H1 (cell line): ENCODE data around the gene CD164L2. TPM values are rescaled to one million over a fixed set of nuclear protein-coding genes. Genes with fewer than 3 reads are reported as not detected.

Experiments used
- CTCF ChIA-PET: fragments of 300-600 bp; sonication (Branson Sonifier 250); formaldehyde crosslinking; loops from one replicate; lab custom pipeline; 2021; ENCODE audit not compliant: partially characterized antibody; lab: Charles Lee
- POLR2A ChIA-PET: fragments of 300-600 bp; sonication (Branson Sonifier 250); formaldehyde crosslinking; loops from one replicate; lab custom pipeline; 2021; ENCODE audit warnings: inconsistent platforms; ENCODE audit not compliant: partially characterized antibody; lab: Charles Lee
- DNase-seq, 2 experiments: peaks; one replicate each; pipeline versions ENCODE4 v3.0.0 to v3.0.0-alpha.2; 2010 to 2022; ENCODE audit warnings: low spot score in 2 of 2, low read depth in 1 of 2, mixed read lengths in 1 of 2
- FAIRE-seq: peaks from 2 replicates; lab custom pipeline; 2011; peaks lifted over from hg19 to GRCh38; lab: Jason Lieb, UNC
- H2AFZ ChIP-seq: 2 replicates; pipeline ENCODE4 v1.8.1; 2012; ENCODE audit warnings: low read length, inconsistent platforms
- H2AK5ac ChIP-seq: 2 replicates; pipeline ENCODE4 v1.6.1; 2013; ENCODE audit warnings: low read depth, low read length
- H2BK120ac ChIP-seq: replicated peaks from 2 replicates; pipeline ENCODE3; 2013; ENCODE audit warnings: low read depth, low read length, inconsistent platforms
- H2BK12ac ChIP-seq: 2 replicates; pipeline ENCODE4 v1.6.1; 2013; ENCODE audit warnings: low read depth, low read length
- H2BK15ac ChIP-seq: 2 replicates; pipeline ENCODE4 v1.6.1; 2013; ENCODE audit warnings: low read length
- H2BK20ac ChIP-seq: 2 replicates; pipeline ENCODE4 v1.6.1; 2013; ENCODE audit warnings: low read length
- H2BK5ac ChIP-seq: 2 replicates; pipeline ENCODE4 v1.6.1; 2013; ENCODE audit warnings: low read depth, low read length
- H3K14ac ChIP-seq: 2 replicates; pipeline ENCODE4 v1.6.1; 2013; ENCODE audit warnings: inconsistent platforms; ENCODE audit not compliant: insufficient read length
- H3K18ac ChIP-seq: 2 replicates; pipeline ENCODE4 v1.6.1; 2013; ENCODE audit warnings: low read length; ENCODE audit errors: extremely low read depth
- H3K23ac ChIP-seq: 2 replicates; pipeline ENCODE4 v1.6.1; 2013; ENCODE audit warnings: inconsistent platforms; ENCODE audit not compliant: insufficient read length
- H3K23me2 ChIP-seq: 2 replicates; pipeline ENCODE4 v1.6.1; 2013; ENCODE audit warnings: low read depth, low read length
- H3K27ac ChIP-seq: 2 replicates; pipeline ENCODE4 v1.6.1; 2011; ENCODE audit warnings: low read depth, low read length, inconsistent platforms
- H3K27me3 ChIP-seq, 4 experiments: replicated peaks in 1 of 4; 1 replicate in 1 of 4; 2 replicates in 3 of 4; pipeline versions ENCODE4 v1.6.1 to v1.8.1; 2011 to 2013; ENCODE audit warnings: low read length in 3 of 4, mild to moderate bottlenecking in 3 of 4, inconsistent platforms in 2 of 4, mixed read lengths in 2 of 4, moderate library complexity in 1 of 4; ENCODE audit not compliant: control insufficient read depth in 3 of 4, insufficient read depth in 3 of 4; ENCODE audit errors: extremely low read depth in 1 of 4
- H3K36me3 ChIP-seq, 4 experiments: 2 replicates each; pipeline versions ENCODE4 v1.6.1 to v1.8.1; 2011 to 2013; ENCODE audit warnings: mild to moderate bottlenecking in 4 of 4, low read length in 3 of 4, moderate library complexity in 2 of 4, control low read depth in 1 of 4, inconsistent platforms in 1 of 4; ENCODE audit not compliant: insufficient read depth in 4 of 4, control insufficient read depth in 2 of 4
- H3K4ac ChIP-seq: replicated peaks from 2 replicates; pipeline ENCODE3; 2013; ENCODE audit warnings: low read length, low read depth, mixed read lengths, inconsistent platforms; ENCODE audit not compliant: insufficient read length
- H3K4me1 ChIP-seq, 4 experiments: replicated peaks in 1 of 4; 1 replicate in 1 of 4; 2 replicates in 3 of 4; pipeline versions ENCODE4 v1.6.1 to v1.8.1; 2011 to 2013; ENCODE audit warnings: low read length in 3 of 4, inconsistent platforms in 2 of 4, mixed read lengths in 1 of 4; ENCODE audit not compliant: insufficient read depth in 4 of 4, control insufficient read depth in 3 of 4
- H3K4me2 ChIP-seq, 2 experiments: 2 replicates each; pipeline versions ENCODE4 v1.6.1 to v1.8.1; 2011 to 2013; ENCODE audit warnings: low read depth in 2 of 2, low read length in 2 of 2, control low read depth in 1 of 2, inconsistent platforms in 1 of 2, mild to moderate bottlenecking in 1 of 2; ENCODE audit not compliant: insufficient read depth in 1 of 2
- H3K4me3 ChIP-seq, 4 experiments: fragments of 200-600, 300-600 bp in 1 of 4; sonication (generic), shearing (Covaris generic), sonication (Bioruptor Twin) in 1 of 4; 2 replicates each; pipeline versions ENCODE4 v1.5.1 to v1.8.1; 2011 to 2016; ENCODE audit warnings: low read length in 4 of 4, low read depth in 3 of 4, control low read depth in 2 of 4, inconsistent platforms in 2 of 4, mild to moderate bottlenecking in 2 of 4, mixed read lengths in 1 of 4, moderate library complexity in 1 of 4; ENCODE audit not compliant: insufficient read depth in 2 of 4; ENCODE audit errors: extremely low read depth in 1 of 4
- H3K56ac ChIP-seq: replicated peaks from 2 replicates; pipeline ENCODE3; 2013; ENCODE audit warnings: low read depth, mild to moderate bottlenecking, mixed read lengths, low read length, inconsistent platforms; ENCODE audit not compliant: insufficient read length
- H3K79me1 ChIP-seq: 2 replicates; pipeline ENCODE4 v1.6.1; 2013; ENCODE audit warnings: low read depth, low read length, control low read depth
- H3K79me2 ChIP-seq, 2 experiments: 2 replicates each; pipeline versions ENCODE4 v1.6.1 to v1.8.1; 2012 to 2013; ENCODE audit warnings: low read length in 2 of 2, mild to moderate bottlenecking in 2 of 2, inconsistent platforms in 1 of 2; ENCODE audit not compliant: insufficient read depth in 2 of 2, control insufficient read depth in 1 of 2
- H3K9ac ChIP-seq, 4 experiments: replicated peaks in 1 of 4; 1 replicate in 1 of 4; 2 replicates in 3 of 4; pipeline versions ENCODE4 v1.6.1 to v1.8.1; 2011 to 2013; ENCODE audit warnings: low read depth in 3 of 4, low read length in 3 of 4, control low read depth in 2 of 4, mild to moderate bottlenecking in 2 of 4, moderate library complexity in 2 of 4, inconsistent platforms in 1 of 4; ENCODE audit errors: extremely low read depth in 1 of 4
- H3K9me3 ChIP-seq, 2 experiments: 2 replicates each; pipeline versions ENCODE4 v1.6.1 to v1.8.1; 2012 to 2013; ENCODE audit warnings: mild to moderate bottlenecking in 2 of 2, moderate library complexity in 2 of 2, control low read depth in 1 of 2, inconsistent platforms in 1 of 2, low read depth in 1 of 2, low read length in 1 of 2, mixed read lengths in 1 of 2; ENCODE audit not compliant: insufficient read depth in 2 of 2
- H4K20me1 ChIP-seq, 2 experiments: replicated peaks in 1 of 2; 2 replicates each; pipeline versions ENCODE3 to v1.8.1; 2011 to 2013; ENCODE audit warnings: inconsistent platforms in 2 of 2, low read length in 2 of 2, mild to moderate bottlenecking in 1 of 2; ENCODE audit not compliant: insufficient read depth in 2 of 2, control insufficient read depth in 1 of 2
- H4K5ac ChIP-seq: 2 replicates; pipeline ENCODE4 v1.6.1; 2013; ENCODE audit warnings: low read length, low read depth, mixed read lengths, inconsistent platforms; ENCODE audit not compliant: insufficient read length
- H4K8ac ChIP-seq: 2 replicates; pipeline ENCODE4 v1.8.0; 2013; ENCODE audit warnings: mild to moderate bottlenecking, moderate library complexity, low read length, inconsistent platforms; ENCODE audit not compliant: insufficient read depth; ENCODE audit errors: extremely low read depth
- H4K91ac ChIP-seq: replicated peaks from 2 replicates; pipeline ENCODE3; 2013; ENCODE audit warnings: low read length, mixed read lengths, inconsistent platforms; ENCODE audit not compliant: insufficient read length
- BRCA1 ChIP-seq: IDR thresholded peaks from 2 replicates; pipeline ENCODE4 v1.6.1; 2012; ENCODE audit warnings: low read depth, low read length, improper control_type of control experiment
- CBX8 ChIP-seq: fragments of 300-800, 300-1000 bp; sonication (generic); IDR thresholded peaks from 2 replicates; pipeline ENCODE4 v1.7.1; 2016; ENCODE audit warnings: low read depth, low read length, borderline replicate concordance
- CHD1 ChIP-seq: IDR thresholded peaks from 2 replicates; pipeline ENCODE4 v1.6.1; 2012; ENCODE audit warnings: low read depth, low read length, improper control_type of control experiment
- EP300 ChIP-seq, 2 experiments: IDR thresholded peaks; 1 replicate in 1 of 2; 2 replicates in 1 of 2; pipeline ENCODE4 v1.6.1; 2011 to 2012; ENCODE audit warnings: low read depth in 2 of 2, low read length in 2 of 2, mild to moderate bottlenecking in 2 of 2, borderline replicate concordance in 1 of 2, inconsistent platforms in 1 of 2, moderate library complexity in 1 of 2
- KDM4A ChIP-seq: IDR thresholded peaks from one replicate; pipeline ENCODE4 v1.7.1; 2012; ENCODE audit warnings: low read depth, mild to moderate bottlenecking, moderate library complexity, low read length, inconsistent platforms; ENCODE audit not compliant: severe bottlenecking
- NANOG ChIP-seq: IDR thresholded peaks from 2 replicates; pipeline ENCODE4 v1.6.1; 2011; ENCODE audit warnings: low read length, low read depth, mild to moderate bottlenecking, inconsistent platforms; ENCODE audit not compliant: insufficient read depth, poor library complexity, severe bottlenecking
- POLR2AphosphoS5 ChIP-seq: IDR thresholded peaks from 2 replicates; pipeline ENCODE4 v1.6.1; 2011; ENCODE audit warnings: low read depth, low read length
- RAD21 ChIP-seq, 2 experiments: IDR thresholded peaks in 1 of 2; conservative IDR thresholded peaks in 1 of 2; 2 replicates each; pipeline ENCODE4 v1.6.1; 2011; ENCODE audit warnings: low read depth in 2 of 2, low read length in 2 of 2, improper control_type of control experiment in 1 of 2, inconsistent platforms in 1 of 2, mild to moderate bottlenecking in 1 of 2, moderate library complexity in 1 of 2
- TAF7 ChIP-seq: optimal IDR thresholded peaks from 2 replicates; pipeline ENCODE3; 2011; ENCODE audit warnings: low read depth, mild to moderate bottlenecking, inconsistent platforms, low read length, moderate library complexity, borderline replicate concordance
- ZNF274 ChIP-seq: IDR thresholded peaks from 2 replicates; pipeline ENCODE4 v1.7.0; 2012; ENCODE audit warnings: low read length, borderline replicate concordance; ENCODE audit errors: extremely low read depth
- WGBS, 2 experiments: shearing (Covaris generic) in 1 of 2; methylation state at CpG; one replicate each; pipeline versions ENCODE4 v1.1.6 to v1.1.7; 2013 to 2015; ENCODE audit warnings: low lambda C conversion rate in 2 of 2, mixed read lengths in 2 of 2, inconsistent platforms in 1 of 2, low coverage in 1 of 2, missing lambda C conversion rate in 1 of 2; ENCODE audit not compliant: insufficient replicate concordance in 2 of 2, insufficient coverage in 1 of 2, insufficient read length in 1 of 2; ENCODE audit errors: extremely low coverage in 1 of 2, missing lambda C conversion rate in 1 of 2; 5-methylcytosine and 5-hydroxymethylcytosine counted together
- polyA plus RNA-seq, 7 experiments: library from polyadenylated mRNA; depleted of rRNA in 3 of 7; stranded (reverse) in 5 of 7; unstranded in 2 of 7; fragments of >200 nt in 5 of 7; fragments of 200-250 nt in 2 of 7; gene quantifications; 1 replicate in 5 of 7; 2 replicates in 1 of 7; 4 replicates in 1 of 7; pipeline versions ENCODE4 v1.2.1 to v1.2.3, GENCODE V29; 2011 to 2013; ENCODE audit warnings: missing spikeins in 2 of 7, mixed read lengths in 2 of 7
- total RNA-seq: library from RNA; stranded (reverse); fragmentation: NEBNext Ultra II Directional; extraction: Animal tissue kit (Norgen Biotek cat#: 25700); gene quantifications from 2 replicates; pipeline ENCODE4 v1.2.1, GENCODE V29; 2021
- TF ChIP-seq, protein P1 (sequence below): IDR thresholded peaks from 2 replicates; pipeline ENCODE4 v1.6.1; 2011; ENCODE audit warnings: low read depth, mild to moderate bottlenecking, low read length; ENCODE audit not compliant: insufficient read depth

The CD164L2 gene
- total and polyA plus RNA-seq, 2 of the 8 experiments (the other 6 are each of a cell fraction or from before 2014, with no cell fraction given), result 3.3 TPM

DNA sequence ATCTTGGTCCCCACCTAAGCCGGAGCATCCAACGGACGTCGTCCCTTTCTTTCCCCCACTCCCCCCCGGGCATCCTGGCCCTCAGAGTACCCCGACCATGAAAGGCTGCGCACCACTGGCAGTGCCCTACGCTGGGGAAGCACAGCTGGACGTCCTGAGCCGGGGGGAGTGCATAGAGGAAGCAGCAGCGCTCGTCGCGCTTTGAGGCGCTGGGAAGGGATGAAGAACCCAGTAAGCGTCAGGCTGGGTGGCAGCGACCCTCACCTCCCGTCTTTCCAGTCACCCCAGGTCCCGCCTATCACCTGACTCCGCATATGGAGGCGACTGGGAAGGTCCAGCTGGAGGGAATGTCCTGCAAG lies 22.1 kb downstream of the CD164L2 start:
- WGBS, 2 experiments, result 11% methylated on average over 21 of the region's 21 CpGs; no CpG with 5 or more reads in 1 of the 2 experiments
- Histone ChIP-seq H3K27me3 (peaks cover 12 to 47% (median 36%) of the 10 kb centered on the region in 4 experiments), H3K9ac (no peak overlapping the region), H3K27ac (no peak overlapping the region), H2BK120ac (no peak overlapping the region), H3K14ac (no peak overlapping the region), H3K79me2 (no peaks in the 10 kb centered on the region), H3K18ac (peak overlapping the region; percentile 87; the same call in 1 of the 2 replicates), H3K4me1 (peaks cover 3 to 22% (median 12%) of the 10 kb centered on the region in 4 experiments), H3K4me2 (peak overlapping the region; percentile 83 to 84), H2BK20ac (no peak overlapping the region), H3K4me3 (peak overlapping the region; percentile 55 to 89 (median 66)), H4K8ac (no peak overlapping the region; the same call in 1 of the 2 replicates), H2BK12ac (peak overlapping the region; percentile 50; the same call in 1 of the 2 replicates), H2AFZ (0 out of 2 replicates have a peak overlapping the region, but pooled peaks have one; percentile 84), H3K4ac (peak overlapping the region; percentile 14), H2BK15ac (peak overlapping the region; percentile 16; the same call in 1 of the 2 replicates), H3K23ac (no peak overlapping the region), H2BK5ac (0 out of 2 replicates have a peak overlapping the region, but pooled peaks have one; percentile 35), H3K36me3 (no peaks in the 10 kb centered on the region), H3K79me1 (no peaks in the 10 kb centered on the region), H3K56ac (no peak overlapping the region), H4K5ac (no peak overlapping the region), H3K9me3 (no peaks in the 10 kb centered on the region), H3K23me2 (peaks cover 14% of the 10 kb centered on the region), H4K91ac (no peak overlapping the region), H2AK5ac (no peak overlapping the region), H4K20me1 (peaks cover 0 to 11% of the 10 kb centered on the region in 2 experiments)
- POLR2A ChIA-PET, result interaction anchor here (0.9 to 10.3 kb wide), 4 partner anchors 8 to 327 kb away, joined by 3 to 101 read pairs (median 4); no protein-coding TSS in a partner anchor
- DNase-seq (no peak), FAIRE-seq (no peak)
- CTCF ChIA-PET, result interaction anchor here (0.7 to 28.8 kb wide), 8 partner anchors 9 to 245 kb away, joined by 3 to 625 read pairs (median 26); partner anchors contain the start of genes CD164L2, FCN3 and GPR3
- no peak for TF ChIP-seq NANOG
- TF ChIP-seq CHD1, result no peak
- TF ChIP-seq TAF7, result no peak
- TF ChIP-seq BRCA1, result no peak
- no peak for TF ChIP-seq EP300 (IDR thresholded peaks at IDR 0.05; ENCODE audit: borderline replicate concordance in 1 of 2, low read depth in 2 of 2, low read length in 2 of 2)
- TF ChIP-seq POLR2AphosphoS5, result no peak
- peak; percentile 6 for TF ChIP-seq KDM4A
- no peak for TF ChIP-seq RAD21 (IDR thresholded peaks at IDR 0.05 in 1 of 2, conservative IDR thresholded peaks at IDR 0.05 in 1 of 2; ENCODE audit: low read depth in 2 of 2, low read length in 2 of 2)
- TF ChIP-seq ZNF274, result no peak
- TF ChIP-seq, protein P1, sequence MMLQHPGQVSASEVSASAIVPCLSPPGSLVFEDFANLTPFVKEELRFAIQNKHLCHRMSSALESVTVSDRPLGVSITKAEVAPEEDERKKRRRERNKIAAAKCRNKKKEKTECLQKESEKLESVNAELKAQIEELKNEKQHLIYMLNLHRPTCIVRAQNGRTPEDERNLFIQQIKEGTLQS, result no peak
- TF ChIP-seq CBX8, result no peak
